SK-N-SH (cell line): ENCODE results near the gene GMPR2.

ENCODE experiments used
- CTCF ChIP-seq: fragments of 200-600 bp; sonication (generic); IDR thresholded peaks from 2 replicates; pipeline ENCODE4 v1.6.1; 2017; ENCODE audit warnings: antibody characterized with exemption, mild to moderate bottlenecking, moderate library complexity
- ELF1 ChIP-seq: IDR thresholded peaks from 2 replicates; pipeline ENCODE4 v1.4.0; 2012
- EZH2phosphoT487 ChIP-seq: fragments of 200-600 bp; sonication (generic); IDR thresholded peaks from 2 replicates; pipeline ENCODE4 v1.6.1; 2017; ENCODE audit warnings: low read depth, mixed run types, mild to moderate bottlenecking, antibody characterized with exemption, moderate library complexity, borderline replicate concordance
- FOXM1 ChIP-seq: IDR thresholded peaks from 2 replicates; pipeline ENCODE4 v1.4.0; 2012; ENCODE audit warnings: low read depth, mild to moderate bottlenecking
- GABPA ChIP-seq: IDR thresholded peaks from 2 replicates; pipeline ENCODE4 v1.4.0; 2012; ENCODE audit warnings: low read depth, mild to moderate bottlenecking
- MAX ChIP-seq: IDR thresholded peaks from 2 replicates; pipeline ENCODE4 v1.4.0; 2012; ENCODE audit warnings: low read depth
- PBX3 ChIP-seq: IDR thresholded peaks from 2 replicates; pipeline ENCODE4; 2012
- RAD21 ChIP-seq: IDR thresholded peaks from 2 replicates; pipeline ENCODE4 v1.6.1; 2012; ENCODE audit warnings: mild to moderate bottlenecking, low read length
- TEAD4 ChIP-seq: IDR thresholded peaks from 2 replicates; pipeline ENCODE4 v1.4.0; 2012; ENCODE audit warnings: mild to moderate bottlenecking, borderline replicate concordance; ENCODE audit not compliant: insufficient read depth

- TF ChIP-seq CTCF (no peak), TEAD4 (no peak), RAD21 (no peak), ELF1 (no peak), EZH2phosphoT487 (no peak), FOXM1 (no peak), MAX (no peak), GABPA (no peak), PBX3 (no peak)
These were observed 38.4 kb upstream of the GMPR2 start for GRCh38 chr14:24194186-24194872.
